ENCODE results near the gene TMEM131.

DNA sequence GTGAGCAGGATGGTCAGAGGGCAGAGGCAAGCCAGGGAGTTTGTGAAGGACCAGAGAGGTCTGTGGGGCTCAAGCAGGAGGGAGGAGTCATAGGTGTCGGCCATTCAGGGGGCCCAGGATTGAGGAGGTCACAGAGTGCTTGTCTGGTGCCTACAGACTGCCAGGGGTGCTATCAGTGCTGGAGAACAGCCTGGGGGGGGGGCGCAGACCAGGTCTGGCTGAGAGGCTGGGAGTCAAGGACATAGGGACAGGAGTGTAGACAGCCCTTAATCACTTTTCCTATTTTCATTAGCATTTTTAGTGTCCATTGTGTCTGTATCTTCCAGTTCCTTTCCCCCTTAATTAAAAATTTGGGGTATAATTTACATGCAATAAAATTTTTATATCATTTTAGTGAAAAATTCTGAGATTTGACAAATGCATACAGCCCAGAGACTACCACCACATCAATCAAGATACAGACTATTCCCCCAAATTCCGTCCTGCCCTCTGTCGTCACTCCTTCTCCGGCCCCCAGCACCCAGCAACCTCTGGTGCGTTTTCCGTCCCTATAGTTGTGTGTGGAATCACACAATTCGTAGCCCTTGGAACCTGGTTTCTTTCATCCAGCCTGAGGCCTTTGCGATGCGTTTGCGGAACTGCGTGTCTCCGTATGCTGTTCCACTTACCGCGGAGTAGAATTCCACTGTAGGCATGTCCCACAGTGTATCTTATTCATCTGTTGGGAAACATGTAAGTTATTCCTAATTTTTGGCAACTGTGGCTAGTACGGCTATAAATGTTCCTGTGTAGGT lies 276.2 kb downstream of the TMEM131 start:
- TF ChIP-seq, protein P1, sequence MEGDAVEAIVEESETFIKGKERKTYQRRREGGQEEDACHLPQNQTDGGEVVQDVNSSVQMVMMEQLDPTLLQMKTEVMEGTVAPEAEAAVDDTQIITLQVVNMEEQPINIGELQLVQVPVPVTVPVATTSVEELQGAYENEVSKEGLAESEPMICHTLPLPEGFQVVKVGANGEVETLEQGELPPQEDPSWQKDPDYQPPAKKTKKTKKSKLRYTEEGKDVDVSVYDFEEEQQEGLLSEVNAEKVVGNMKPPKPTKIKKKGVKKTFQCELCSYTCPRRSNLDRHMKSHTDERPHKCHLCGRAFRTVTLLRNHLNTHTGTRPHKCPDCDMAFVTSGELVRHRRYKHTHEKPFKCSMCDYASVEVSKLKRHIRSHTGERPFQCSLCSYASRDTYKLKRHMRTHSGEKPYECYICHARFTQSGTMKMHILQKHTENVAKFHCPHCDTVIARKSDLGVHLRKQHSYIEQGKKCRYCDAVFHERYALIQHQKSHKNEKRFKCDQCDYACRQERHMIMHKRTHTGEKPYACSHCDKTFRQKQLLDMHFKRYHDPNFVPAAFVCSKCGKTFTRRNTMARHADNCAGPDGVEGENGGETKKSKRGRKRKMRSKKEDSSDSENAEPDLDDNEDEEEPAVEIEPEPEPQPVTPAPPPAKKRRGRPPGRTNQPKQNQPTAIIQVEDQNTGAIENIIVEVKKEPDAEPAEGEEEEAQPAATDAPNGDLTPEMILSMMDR (conservative IDR thresholded peaks at IDR 0.05; ENCODE audit: low read length): no peak
- TF ChIP-seq EZH2phosphoT487 (IDR thresholded peaks at IDR 0.05; ENCODE audit: borderline replicate concordance, low read depth, low read length): no peak
